Activated CD8-positive, alpha-beta memory T cell treated with anti-CD3 and anti-CD28 coated beads, Interleukin-2, amount 50 U/mL, for 1 hour (primary cell): Measurements from ENCODE around the gene PYY.
"Not testable (repeated sequence)": the region's sequence is repeated elsewhere in the genome, so short reads cannot be mapped to it uniquely, and the experiment has no call there.

Experiments
- DNase-seq: peaks from one replicate; pipeline ENCODE4 v3.0.0-alpha.2; 2020; ENCODE audit errors: extremely low read depth

The PYY gene

GRCh38 chr17:43945074-43945829 lies 8.5 kb downstream of the PYY start:
- DNase-seq: no peak

GRCh38 chr17:43942051-43942685 lies 11.6 kb downstream of the PYY start, which contains the start of gene PPY:
TSS of gene PPY (minus strand) at chr17:43942476. CDS start at chr17:43941654, 822 bp downstream.
- no peak for DNase-seq

- no peak for DNase-seq
Measured at GRCh38 chr17:43940630-43941029, 13.1 kb downstream of the PYY start.

GRCh38 chr17:43939886-43940285 lies 13.9 kb downstream of the PYY start:
- no peak for DNase-seq

- DNase-seq: not testable (repeated sequence)
Measured at GRCh38 chr17:43939452-43939851, 14.3 kb downstream of the PYY start.

GRCh38 chr17:43938838-43939182 lies 14.9 kb downstream of the PYY start:
- no peak for DNase-seq

GRCh38 chr17:43936434-43936833 lies 17.3 kb downstream of the PYY start:
- DNase-seq: no peak

GRCh38 chr17:43935926-43936261 lies 17.8 kb downstream of the PYY start:
- no peak for DNase-seq

- DNase-seq: no peak
Measured at GRCh38 chr17:43935204-43935925, 18.4 kb downstream of the PYY start.

- DNase-seq: no peak
Measured at GRCh38 chr17:43932923-43933322, 20.8 kb downstream of the PYY start.

GRCh38 chr17:43932357-43932756 lies 21.4 kb downstream of the PYY start:
- DNase-seq: no peak

- no peak for DNase-seq
Measured at GRCh38 chr17:43931062-43931571, 22.6 kb downstream of the PYY start.

GRCh38 chr17:43928609-43929008 lies 25.1 kb downstream of the PYY start:
- DNase-seq: no peak

GRCh38 chr17:43927929-43928328 lies 25.8 kb downstream of the PYY start:
- not testable (repeated sequence) for DNase-seq

- DNase-seq: no peak
Measured at GRCh38 chr17:43927060-43927864, 26.5 kb downstream of the PYY start.

- no peak for DNase-seq
Measured at GRCh38 chr17:43924558-43924957, 29.2 kb downstream of the PYY start.

- DNase-seq: no peak
Measured at GRCh38 chr17:43920500-43921095, 33.1 kb downstream of the PYY start.

- no peak for DNase-seq
Measured at GRCh38 chr17:43918026-43918389, 35.7 kb downstream of the PYY start.

GRCh38 chr17:43917348-43918025 lies 36.3 kb downstream of the PYY start:
- DNase-seq: no peak

- no peak for DNase-seq
Measured at GRCh38 chr17:43917016-43917347, 36.8 kb downstream of the PYY start.

GRCh38 chr17:43916385-43916784 lies 37.4 kb downstream of the PYY start:
- DNase-seq: no peak
